ENCODE results near the gene CC2D2B. TPM values are rescaled to one million over a fixed set of nuclear protein-coding genes. Genes with fewer than 3 reads are reported as not detected.

The CC2D2B gene
- total and polyA plus RNA-seq, 4 donors: 0.05 to 0.59 (median 0.08) TPM

DNA sequence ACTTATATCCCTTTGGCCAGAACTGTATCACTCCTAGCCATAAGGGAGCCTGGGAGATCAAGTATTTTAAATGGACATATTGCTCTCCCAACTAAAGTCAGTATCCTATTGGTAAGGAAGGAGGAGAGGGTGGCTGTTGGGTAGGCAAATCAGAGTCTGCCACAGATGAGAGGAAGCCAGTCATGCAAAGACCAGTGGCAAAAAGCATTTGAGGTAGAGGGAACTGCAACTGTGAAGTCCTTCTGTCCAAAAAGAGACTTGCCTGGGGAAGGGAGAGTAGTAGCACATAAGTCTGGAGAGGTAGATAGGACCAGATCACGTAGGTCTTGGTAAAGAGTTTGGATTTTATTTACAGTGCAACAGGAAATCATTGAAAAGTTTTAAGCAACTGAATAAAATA lies 126.8 kb downstream of the CC2D2B start:
- no peak overlapping the region for H3K9ac ChIP-seq (ENCODE audit: low read depth in 1 of 2, low read length in 2 of 2)
- TF ChIP-seq, protein P1, sequence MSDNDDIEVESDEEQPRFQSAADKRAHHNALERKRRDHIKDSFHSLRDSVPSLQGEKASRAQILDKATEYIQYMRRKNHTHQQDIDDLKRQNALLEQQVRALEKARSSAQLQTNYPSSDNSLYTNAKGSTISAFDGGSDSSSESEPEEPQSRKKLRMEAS (IDR thresholded peaks at IDR 0.05): no peak
- TF ChIP-seq, protein P2, sequence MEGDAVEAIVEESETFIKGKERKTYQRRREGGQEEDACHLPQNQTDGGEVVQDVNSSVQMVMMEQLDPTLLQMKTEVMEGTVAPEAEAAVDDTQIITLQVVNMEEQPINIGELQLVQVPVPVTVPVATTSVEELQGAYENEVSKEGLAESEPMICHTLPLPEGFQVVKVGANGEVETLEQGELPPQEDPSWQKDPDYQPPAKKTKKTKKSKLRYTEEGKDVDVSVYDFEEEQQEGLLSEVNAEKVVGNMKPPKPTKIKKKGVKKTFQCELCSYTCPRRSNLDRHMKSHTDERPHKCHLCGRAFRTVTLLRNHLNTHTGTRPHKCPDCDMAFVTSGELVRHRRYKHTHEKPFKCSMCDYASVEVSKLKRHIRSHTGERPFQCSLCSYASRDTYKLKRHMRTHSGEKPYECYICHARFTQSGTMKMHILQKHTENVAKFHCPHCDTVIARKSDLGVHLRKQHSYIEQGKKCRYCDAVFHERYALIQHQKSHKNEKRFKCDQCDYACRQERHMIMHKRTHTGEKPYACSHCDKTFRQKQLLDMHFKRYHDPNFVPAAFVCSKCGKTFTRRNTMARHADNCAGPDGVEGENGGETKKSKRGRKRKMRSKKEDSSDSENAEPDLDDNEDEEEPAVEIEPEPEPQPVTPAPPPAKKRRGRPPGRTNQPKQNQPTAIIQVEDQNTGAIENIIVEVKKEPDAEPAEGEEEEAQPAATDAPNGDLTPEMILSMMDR (IDR thresholded peaks at IDR 0.05; ENCODE audit: low read depth, low read length, missing input control): no peak
- TF ChIP-seq FOXA2 (IDR thresholded peaks at IDR 0.05) (no peak), RAD21 (IDR thresholded peaks at IDR 0.05) (no peak), HNF4G (IDR thresholded peaks at IDR 0.05) (no peak), RXRA (IDR thresholded peaks at IDR 0.05) (no peak), YY1 (IDR thresholded peaks at IDR 0.05) (no peak)
- DNase-seq (ENCODE audit: low spot score): no peak
- 97% methylated on average over 1 of the region's 1 CpG for WGBS
- no peaks in the 10 kb centered on the region for H3K27me3 ChIP-seq (ENCODE audit: control insufficient read depth in 4 of 4, insufficient read depth in 4 of 4, low read length in 3 of 4)
- no peak overlapping the region for H3K4me3 ChIP-seq (ENCODE audit: low read depth in 1 of 3, low read length in 3 of 3)
- no peaks in the 10 kb centered on the region for H3K4me1 ChIP-seq (ENCODE audit: control insufficient read depth in 4 of 4, insufficient read depth in 4 of 4, low read length in 3 of 4)
- H3K9me3 ChIP-seq (ENCODE audit: control insufficient read depth in 4 of 4, low read length in 3 of 4): no peaks in the 10 kb centered on the region
- H3K27ac ChIP-seq (ENCODE audit: low read depth in 1 of 2, low read length in 2 of 2): no peak overlapping the region
- no peaks in the 10 kb centered on the region for H3K36me3 ChIP-seq (ENCODE audit: control insufficient read depth in 4 of 4, insufficient read depth in 3 of 4, low read depth in 1 of 4, low read length in 3 of 4)

DNA sequence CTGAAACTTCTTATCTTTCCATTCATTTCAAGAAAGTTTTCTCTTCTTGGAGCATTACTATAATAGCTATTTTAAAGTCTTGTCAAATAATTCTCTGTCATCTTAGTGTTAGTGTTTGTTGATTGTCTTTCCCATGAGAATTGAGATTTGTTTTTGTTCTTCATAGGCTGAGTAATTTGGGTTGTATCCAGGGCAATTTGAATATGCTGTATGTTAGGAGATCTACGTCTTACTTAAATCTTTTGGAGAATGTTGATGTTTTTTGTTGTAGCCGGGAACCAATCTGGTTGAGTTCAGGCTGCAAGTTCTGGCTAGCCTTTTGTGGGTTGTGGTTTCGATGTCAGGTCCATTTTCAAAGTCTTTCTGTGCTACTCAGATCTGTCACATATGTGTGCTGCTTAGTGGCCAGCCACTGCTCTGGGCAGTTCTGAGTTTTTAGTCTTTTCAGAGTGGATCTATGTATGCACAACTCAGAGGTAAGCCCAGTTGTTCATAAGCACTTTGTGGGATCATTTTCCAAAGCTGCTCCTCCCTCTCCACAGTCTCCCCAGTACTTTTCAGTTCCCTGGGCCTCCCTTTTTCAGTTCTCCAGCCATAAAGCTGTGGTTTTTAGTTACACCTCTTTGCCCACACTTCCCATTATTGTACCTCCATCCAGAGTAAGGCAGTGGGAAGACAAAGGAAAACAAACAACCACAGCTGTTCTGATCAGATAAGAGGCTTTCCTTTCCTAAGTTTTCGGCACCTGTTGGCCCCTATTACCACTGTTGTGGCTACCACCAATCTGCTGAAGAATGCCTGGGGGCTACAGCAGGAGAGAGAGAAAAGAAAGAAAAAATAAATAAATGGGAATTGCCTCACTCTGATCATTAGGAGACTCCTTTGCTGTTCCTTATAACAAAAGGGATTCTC lies 131.0 kb downstream of the CC2D2B start:
- no peaks in the 10 kb centered on the region for H3K27me3 ChIP-seq (ENCODE audit: control insufficient read depth in 4 of 4, insufficient read depth in 4 of 4, low read length in 3 of 4)
- no peak overlapping the region for H3K9ac ChIP-seq (ENCODE audit: low read depth in 1 of 2, low read length in 2 of 2)
- H3K4me3 ChIP-seq (ENCODE audit: low read depth in 1 of 3, low read length in 3 of 3): no peak overlapping the region
- H3K9me3 ChIP-seq (ENCODE audit: control insufficient read depth in 4 of 4, low read length in 3 of 4): peaks cover 0 to 2% (median 0%) of the 10 kb centered on the region in 4 donors
- H3K4me1 ChIP-seq (ENCODE audit: control insufficient read depth in 4 of 4, insufficient read depth in 4 of 4, low read length in 3 of 4): peaks cover 0 to 8% (median 0%) of the 10 kb centered on the region in 4 donors
- WGBS: 91% methylated on average over 4 of the region's 4 CpGs
- no peak overlapping the region for H3K27ac ChIP-seq (ENCODE audit: low read depth in 1 of 2, low read length in 2 of 2)
- DNase-seq (ENCODE audit: low spot score): no peak
- H3K36me3 ChIP-seq (ENCODE audit: control insufficient read depth in 4 of 4, insufficient read depth in 3 of 4, low read depth in 1 of 4, low read length in 3 of 4): no peaks in the 10 kb centered on the region
- TF ChIP-seq, protein P2 (IDR thresholded peaks at IDR 0.05; ENCODE audit: low read depth, low read length, missing input control): no peak
- TF ChIP-seq TAF1 (conservative IDR thresholded peaks at IDR 0.05) (no peak), YY1 (IDR thresholded peaks at IDR 0.05) (no peak), NR2F2 (IDR thresholded peaks at IDR 0.05) (no peak), SP1 (IDR thresholded peaks at IDR 0.05) (no peak), HNF4A (conservative IDR thresholded peaks at IDR 0.05) (no peak), FOXA1 (IDR thresholded peaks at IDR 0.05) (no peak)
- TF ChIP-seq, protein P3, sequence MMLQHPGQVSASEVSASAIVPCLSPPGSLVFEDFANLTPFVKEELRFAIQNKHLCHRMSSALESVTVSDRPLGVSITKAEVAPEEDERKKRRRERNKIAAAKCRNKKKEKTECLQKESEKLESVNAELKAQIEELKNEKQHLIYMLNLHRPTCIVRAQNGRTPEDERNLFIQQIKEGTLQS (IDR thresholded peaks at IDR 0.05): no peak
